PC-3 (cell line): ENCODE measurements around the gene WHRN. TPM values are rescaled to one million over a fixed set of nuclear protein-coding genes. Genes with fewer than 3 reads are reported as not detected.
A peak's percentile ranks its signal among the peaks of the same experiment; 100 is the strongest.

Source experiments
- ATAC-seq: fragments of 200-7000 bp; cut with Tn5 transposase; 2 replicates; pipeline ENCODE4 v1.9.1; 2020; ENCODE audit warnings: mild to moderate bottlenecking, moderate library complexity
- BruUV-seq: library from RNA; stranded (reverse); fragments of 400-500 nt; replicated peaks from 2 replicates; lab custom pipeline; 2021; lab: Mats Ljungman, UMichigan
- CTCF ChIA-PET: fragments of 300-600 bp; sonication (Branson Sonifier 250); formaldehyde crosslinking; loops from one replicate; lab custom pipeline; 2022; ENCODE audit warnings: antibody characterized with exemption; lab: Charles Lee
- POLR2A ChIA-PET: fragments of 300-600 bp; sonication (Branson Sonifier 250); formaldehyde crosslinking; loops from one replicate; lab custom pipeline; 2022; ENCODE audit warnings: antibody characterized with exemption; ENCODE audit not compliant: unreplicated experiment; lab: Charles Lee
- DNase-seq: peaks from one replicate; pipeline ENCODE4 v3.0.0-alpha.2; 2015
- H2AFZ ChIP-seq: fragments of 300-600 bp; sonication (generic); 2 replicates; pipeline ENCODE4 v1.6.0; 2016; ENCODE audit warnings: antibody characterized with exemption, low read length
- H3F3A ChIP-seq: fragments of 300-600 bp; sonication (generic); one replicate; pipeline ENCODE4 v1.6.0; 2017; ENCODE audit warnings: antibody characterized with exemption, low read length, control low read depth, mild to moderate bottlenecking; ENCODE audit not compliant: unreplicated experiment
- H3K27ac ChIP-seq: fragments of 300-600 bp; sonication (generic); 2 replicates; pipeline ENCODE4 v1.5.1; 2016; ENCODE audit warnings: mild to moderate bottlenecking, low read length
- H3K27me3 ChIP-seq: fragments of 300-600 bp; sonication (generic); 2 replicates; pipeline ENCODE4 v1.6.1; 2016; ENCODE audit warnings: low read length, mixed read lengths
- H3K36me3 ChIP-seq: fragments of 300-600 bp; sonication (generic); 2 replicates; pipeline ENCODE4 v1.6.1; 2016; ENCODE audit warnings: low read depth, mixed run types, low read length, mixed read lengths
- H3K4me1 ChIP-seq: fragments of 300-600 bp; sonication (generic); 2 replicates; pipeline ENCODE4 v1.5.1; 2016; ENCODE audit warnings: low read length; ENCODE audit not compliant: insufficient read depth
- H3K4me2 ChIP-seq: fragments of 300-600 bp; sonication (generic); 2 replicates; pipeline ENCODE4 v1.6.0; 2016; ENCODE audit warnings: low read length
- H3K4me3 ChIP-seq: fragments of 300-600 bp; sonication (generic); 2 replicates; pipeline ENCODE4 v1.5.1; 2016; ENCODE audit warnings: mild to moderate bottlenecking, low read length, mixed read lengths
- H3K79me2 ChIP-seq: fragments of 300-600 bp; sonication (generic); 2 replicates; pipeline ENCODE4 v1.6.1; 2017; ENCODE audit warnings: low read length, mixed read lengths
- H3K9ac ChIP-seq: fragments of 300-600 bp; sonication (generic); 2 replicates; pipeline ENCODE4 v1.6.0; 2016; ENCODE audit warnings: mild to moderate bottlenecking, low read length
- H3K9me2 ChIP-seq: fragments of 300-600 bp; sonication (generic); replicated peaks from 2 replicates; pipeline ENCODE4 v1.6.1; 2016; ENCODE audit warnings: mixed run types, low read length, mixed read lengths
- H3K9me3 ChIP-seq: fragments of 300-600 bp; sonication (generic); 2 replicates; pipeline ENCODE4 v1.6.1; 2016; ENCODE audit warnings: low read length, mixed read lengths
- H4K20me1 ChIP-seq: fragments of 300-600 bp; sonication (generic); 2 replicates; pipeline ENCODE4 v1.6.1; 2016; ENCODE audit warnings: low read length, mixed read lengths
- EZH2 ChIP-seq: fragments of 300-600 bp; sonication (generic); IDR thresholded peaks from one replicate; pipeline ENCODE4 v1.6.1; 2017; ENCODE audit warnings: antibody characterized with exemption, mild to moderate bottlenecking, low read length; ENCODE audit not compliant: unreplicated experiment
- EZH2phosphoT487 ChIP-seq: fragments of 300-600 bp; sonication (generic); IDR thresholded peaks from 2 replicates; pipeline ENCODE4 v1.6.1; 2018; ENCODE audit warnings: mild to moderate bottlenecking, antibody characterized with exemption, low read length, borderline replicate concordance
- intact Hi-C: fragments of 100-400 bp; cut with micrococcal nuclease; formaldehyde crosslinking; loops from 2 replicates; pipeline ENCODE4 v1.9.0; 2023
- total RNA-seq: library from RNA; depleted of rRNA; stranded (reverse); fragments of >200 nt; gene quantifications from 2 replicates; pipeline ENCODE4 v1.2.3, GENCODE V29; 2014
- TF ChIP-seq, protein P1 (sequence below): fragments of 300-600 bp; sonication (generic); conservative IDR thresholded peaks from 2 replicates; pipeline ENCODE4 v1.5.1; 2017; ENCODE audit warnings: antibody characterized with exemption, low read depth, mild to moderate bottlenecking, low read length

Gene WHRN
- total RNA-seq, 1 experiment from 2014 or later: 10.5 TPM

GRCh38 chr9:114419796-114420195 lies 85.5 kb downstream of the WHRN start:
- Histone ChIP-seq H3K4me2 (no peak overlapping the region), H3K9me2 (no peaks in the 10 kb centered on the region), H3K36me3 (no peaks in the 10 kb centered on the region), H3F3A (no peaks in the 10 kb centered on the region), H3K4me3 (no peak overlapping the region), H3K9ac (no peak overlapping the region), H2AFZ (no peak overlapping the region), H3K9me3 (no peaks in the 10 kb centered on the region), H3K79me2 (no peaks in the 10 kb centered on the region), H4K20me1 (no peaks in the 10 kb centered on the region), H3K27me3 (no peaks in the 10 kb centered on the region), H3K4me1 (peaks cover 3% of the 10 kb centered on the region; the same call in 1 of the 2 replicates), H3K27ac (no peak overlapping the region)
- DNase-seq (no peak), ATAC-seq (no peak)
- BruUV-seq: no TSS peak
- intact Hi-C loops: no loop called here
- TF ChIP-seq EZH2 (no peak), EZH2phosphoT487 (no peak)
- TF ChIP-seq, protein P1, sequence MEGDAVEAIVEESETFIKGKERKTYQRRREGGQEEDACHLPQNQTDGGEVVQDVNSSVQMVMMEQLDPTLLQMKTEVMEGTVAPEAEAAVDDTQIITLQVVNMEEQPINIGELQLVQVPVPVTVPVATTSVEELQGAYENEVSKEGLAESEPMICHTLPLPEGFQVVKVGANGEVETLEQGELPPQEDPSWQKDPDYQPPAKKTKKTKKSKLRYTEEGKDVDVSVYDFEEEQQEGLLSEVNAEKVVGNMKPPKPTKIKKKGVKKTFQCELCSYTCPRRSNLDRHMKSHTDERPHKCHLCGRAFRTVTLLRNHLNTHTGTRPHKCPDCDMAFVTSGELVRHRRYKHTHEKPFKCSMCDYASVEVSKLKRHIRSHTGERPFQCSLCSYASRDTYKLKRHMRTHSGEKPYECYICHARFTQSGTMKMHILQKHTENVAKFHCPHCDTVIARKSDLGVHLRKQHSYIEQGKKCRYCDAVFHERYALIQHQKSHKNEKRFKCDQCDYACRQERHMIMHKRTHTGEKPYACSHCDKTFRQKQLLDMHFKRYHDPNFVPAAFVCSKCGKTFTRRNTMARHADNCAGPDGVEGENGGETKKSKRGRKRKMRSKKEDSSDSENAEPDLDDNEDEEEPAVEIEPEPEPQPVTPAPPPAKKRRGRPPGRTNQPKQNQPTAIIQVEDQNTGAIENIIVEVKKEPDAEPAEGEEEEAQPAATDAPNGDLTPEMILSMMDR: no peak
- ChIA-PET POLR2A (no interaction called here), CTCF (no interaction called here)

DNA sequence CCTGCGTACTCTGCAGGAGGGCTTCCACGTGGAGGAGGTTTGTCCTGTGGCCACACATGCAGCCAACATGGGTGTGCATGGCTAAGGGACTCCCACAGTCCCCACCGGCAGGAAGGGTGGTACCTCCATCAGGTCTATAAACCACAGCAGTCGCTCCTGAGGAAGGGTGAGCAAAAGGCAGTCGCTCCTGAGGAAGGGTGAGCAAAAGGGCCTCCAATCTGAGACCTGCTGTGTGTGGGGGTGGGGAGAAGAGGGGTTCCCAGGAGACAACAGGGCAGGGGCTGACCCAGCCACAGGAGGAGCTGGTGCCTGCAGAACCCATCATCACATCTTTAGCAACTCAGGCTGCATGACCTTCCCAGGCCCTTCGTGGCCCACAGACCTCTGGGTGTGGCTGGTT lies 87.2 kb downstream of the WHRN start:
- CTCF ChIA-PET: interaction anchor here (0.5 to 1.2 kb wide), 3 partner anchors 13 to 236 kb away, joined by 3 to 4 read pairs (median 3); no protein-coding TSS in a partner anchor
- Histone ChIP-seq H4K20me1 (no peaks in the 10 kb centered on the region), H3K79me2 (no peaks in the 10 kb centered on the region), H3K9me3 (no peaks in the 10 kb centered on the region), H3K4me1 (peaks cover 3% of the 10 kb centered on the region; the same call in 1 of the 2 replicates), H3K36me3 (no peaks in the 10 kb centered on the region), H3K27me3 (no peaks in the 10 kb centered on the region), H3K9ac (no peak overlapping the region), H2AFZ (no peak overlapping the region), H3K4me3 (no peak overlapping the region), H3K4me2 (no peak overlapping the region), H3K27ac (no peak overlapping the region), H3F3A (no peaks in the 10 kb centered on the region), H3K9me2 (no peaks in the 10 kb centered on the region)
- POLR2A ChIA-PET: no interaction called here
- no peak for ATAC-seq
- intact Hi-C loops: no loop called here
- BruUV-seq: no TSS peak
- TF ChIP-seq EZH2phosphoT487: no peak
- TF ChIP-seq, protein P1: no peak
- TF ChIP-seq EZH2: no peak
- no peak for DNase-seq

- Histone ChIP-seq H3K9me2 (no peaks in the 10 kb centered on the region), H3F3A (no peaks in the 10 kb centered on the region), H4K20me1 (no peaks in the 10 kb centered on the region), H3K36me3 (no peaks in the 10 kb centered on the region), H3K9me3 (no peaks in the 10 kb centered on the region), H3K9ac (no peak overlapping the region), H3K27ac (no peak overlapping the region), H2AFZ (no peak overlapping the region), H3K79me2 (no peaks in the 10 kb centered on the region), H3K4me1 (peaks cover 3% of the 10 kb centered on the region; the same call in 1 of the 2 replicates), H3K4me2 (no peak overlapping the region), H3K27me3 (no peaks in the 10 kb centered on the region), H3K4me3 (no peak overlapping the region)
- ATAC-seq: peak; percentile 70
- no TSS peak for BruUV-seq
- ChIA-PET CTCF (interaction anchor here (0.5 to 1.2 kb wide), 2 partner anchors 12 to 38 kb away, joined by 3 to 4 read pairs; no protein-coding TSS in a partner anchor), POLR2A (no interaction called here)
- peak; percentile 38 for DNase-seq
- TF ChIP-seq, protein P1: peak; percentile 40; the same call in 1 of the 2 replicates
- TF ChIP-seq EZH2phosphoT487 (no peak), EZH2 (no peak)
- intact Hi-C loops: no loop called here
Measured at GRCh38 chr9:114417511-114417910, 87.8 kb downstream of the WHRN start.
